ENCODE measurements around the gene OR51E2.
"Not testable (repeated sequence)": the region's sequence is repeated elsewhere in the genome, so short reads cannot be mapped to it uniquely, and the experiment has no call there.

Gene OR51E2

GRCh38 chr11:4697585-4697984 is at the start of gene OR51E2:
Gene OR51E2 (minus strand): TSS chr11:4697853. CDS start chr11:4682711, 15,142 bp downstream.
- DNase-seq = peak; percentile 17

- DNase-seq = no peak
These were observed 43.1 kb upstream of the OR51E2 start for GRCh38 chr11:4740735-4741134.

- no peak for DNase-seq
These were observed 29.5 kb upstream of the OR51E2 start for GRCh38 chr11:4727171-4727570.

- not testable (repeated sequence) for DNase-seq
These were observed 25.2 kb upstream of the OR51E2 start for GRCh38 chr11:4722616-4723534.

GRCh38 chr11:4714300-4714699 is 16.6 kb upstream of the OR51E2 start:
- DNase-seq = no peak

- DNase-seq = no peak
These were observed 15.6 kb upstream of the OR51E2 start for GRCh38 chr11:4713241-4713640.

GRCh38 chr11:4704790-4705334 is 7.2 kb upstream of the OR51E2 start:
- DNase-seq = no peak

- no peak for DNase-seq
These were observed 6.6 kb upstream of the OR51E2 start, which contains the start of gene MMP26 for GRCh38 chr11:4704054-4704789. Gene MMP26 (plus strand): TSS chr11:4704784.

- DNase-seq = no peak
These were observed 2.8 kb upstream of the OR51E2 start for GRCh38 chr11:4700436-4700820.

- no peak for DNase-seq
These were observed 2.2 kb upstream of the OR51E2 start for GRCh38 chr11:4699697-4700435.

- DNase-seq = no peak
These were observed 2.2 kb downstream of the OR51E2 start for GRCh38 chr11:4695442-4695841.

GRCh38 chr11:4684631-4685285 is 12.9 kb downstream of the OR51E2 start:
- DNase-seq = no peak

GRCh38 chr11:4682623-4683419 is 14.8 kb downstream of the OR51E2 start:
- peak; percentile 52 for DNase-seq

- no peak for DNase-seq
These were observed 17.3 kb downstream of the OR51E2 start for GRCh38 chr11:4680341-4680740.

GRCh38 chr11:4677948-4678347 is 19.7 kb downstream of the OR51E2 start:
- no peak for DNase-seq

- DNase-seq = no peak
These were observed 23.9 kb downstream of the OR51E2 start for GRCh38 chr11:4673781-4674180.

- peak; percentile 29 for DNase-seq
These were observed 25.2 kb downstream of the OR51E2 start for GRCh38 chr11:4672470-4672869.

- no peak for DNase-seq
These were observed 25.9 kb downstream of the OR51E2 start for GRCh38 chr11:4671741-4672140.

- no peak for DNase-seq
These were observed 32.2 kb downstream of the OR51E2 start for GRCh38 chr11:4665424-4665823.

GRCh38 chr11:4664786-4665185 is 32.9 kb downstream of the OR51E2 start:
- no peak for DNase-seq

- DNase-seq = no peak
These were observed 33.5 kb downstream of the OR51E2 start for GRCh38 chr11:4664183-4664582.
